HG03103 (cell line): Measurements from ENCODE around the gene ULK4.
"Not testable (repeated sequence)": the region's sequence is repeated elsewhere in the genome, so short reads cannot be mapped to it uniquely, and the experiment has no call there.

Experiments used
- ATAC-seq: cut with Tn5 transposase; IDR thresholded peaks from one replicate; pipeline ENCODE4 v1.9.1; 2021; ENCODE audit warnings: low read depth; ENCODE audit not compliant: unreplicated experiment

Gene ULK4

GRCh38 chr3:41651718-41652117, 310.2 kb downstream of the ULK4 start:
- ATAC-seq: no peak

GRCh38 chr3:41650406-41650805, 311.5 kb downstream of the ULK4 start:
- ATAC-seq: no peak

GRCh38 chr3:41649129-41649739, 312.7 kb downstream of the ULK4 start:
- no peak for ATAC-seq

- not testable (repeated sequence) for ATAC-seq
Observed at GRCh38 chr3:41647730-41648129, 314.2 kb downstream of the ULK4 start.

GRCh38 chr3:41640076-41640475, 321.8 kb downstream of the ULK4 start:
- no peak for ATAC-seq

- ATAC-seq: no peak
Observed at GRCh38 chr3:41638381-41638780, 323.5 kb downstream of the ULK4 start.

- ATAC-seq: no peak
Observed at GRCh38 chr3:41632700-41633099, 329.2 kb downstream of the ULK4 start.

- no peak for ATAC-seq
Observed at GRCh38 chr3:41630708-41631107, 331.2 kb downstream of the ULK4 start.

GRCh38 chr3:41629986-41630385, 331.9 kb downstream of the ULK4 start:
- no peak for ATAC-seq

- ATAC-seq: no peak
Observed at GRCh38 chr3:41629072-41629471, 332.8 kb downstream of the ULK4 start.

- no peak for ATAC-seq
Observed at GRCh38 chr3:41627477-41628087, 334.3 kb downstream of the ULK4 start.

GRCh38 chr3:41612853-41613252, 349.1 kb downstream of the ULK4 start:
- ATAC-seq: no peak

- ATAC-seq: no peak
Observed at GRCh38 chr3:41611008-41611407, 350.9 kb downstream of the ULK4 start.

GRCh38 chr3:41608347-41608746, 353.6 kb downstream of the ULK4 start:
- ATAC-seq: no peak

- ATAC-seq: no peak
Observed at GRCh38 chr3:41603807-41604206, 358.1 kb downstream of the ULK4 start.

GRCh38 chr3:41602121-41602520, 359.8 kb downstream of the ULK4 start:
- ATAC-seq: no peak

GRCh38 chr3:41601404-41601987, 360.4 kb downstream of the ULK4 start:
- no peak for ATAC-seq

- no peak for ATAC-seq
Observed at GRCh38 chr3:41600616-41601015, 361.3 kb downstream of the ULK4 start.

GRCh38 chr3:41599127-41599484, 362.8 kb downstream of the ULK4 start:
- no peak for ATAC-seq

- no peak for ATAC-seq
Observed at GRCh38 chr3:41598402-41599126, 363.3 kb downstream of the ULK4 start.

- ATAC-seq: no peak
Observed at GRCh38 chr3:41593774-41594173, 368.1 kb downstream of the ULK4 start.
